GM06990 (cell line): Measurements from ENCODE around the gene FRMPD2.

Experiments used
- DNase-seq: peaks from one replicate; pipeline ENCODE4 v3.0.0-alpha.2; 2011; ENCODE audit not compliant: insufficient read length; ENCODE audit errors: extremely low read depth
- H3K27me3 ChIP-seq: replicated peaks from 2 replicates; pipeline ENCODE4 v1.6.0; 2011; ENCODE audit warnings: low read length; ENCODE audit not compliant: control insufficient read depth, insufficient read depth
- H3K36me3 ChIP-seq: 2 replicates; pipeline ENCODE4 v1.5.1; 2011; ENCODE audit warnings: low read length; ENCODE audit not compliant: control insufficient read depth, insufficient read depth
- H3K4me3 ChIP-seq: replicated peaks from 2 replicates; pipeline ENCODE4 v1.5.1; 2011; ENCODE audit warnings: low read depth, mild to moderate bottlenecking, control low read depth, low read length
- TF ChIP-seq, protein P1 (sequence below): IDR thresholded peaks from 2 replicates; pipeline ENCODE4 v1.5.1; 2011; ENCODE audit warnings: low read length, control low read depth, mild to moderate bottlenecking, inconsistent platforms; ENCODE audit not compliant: insufficient read depth, poor library complexity, severe bottlenecking

FRMPD2 gene

GRCh38 chr10:48249763-48250351 lies 24.6 kb downstream of the FRMPD2 start:
- Histone ChIP-seq H3K4me3 (no peak overlapping the region), H3K27me3 (no peaks in the 10 kb centered on the region), H3K36me3 (no peaks in the 10 kb centered on the region; the same call in 1 of the 2 replicates)
- no peak for DNase-seq
- TF ChIP-seq, protein P1, sequence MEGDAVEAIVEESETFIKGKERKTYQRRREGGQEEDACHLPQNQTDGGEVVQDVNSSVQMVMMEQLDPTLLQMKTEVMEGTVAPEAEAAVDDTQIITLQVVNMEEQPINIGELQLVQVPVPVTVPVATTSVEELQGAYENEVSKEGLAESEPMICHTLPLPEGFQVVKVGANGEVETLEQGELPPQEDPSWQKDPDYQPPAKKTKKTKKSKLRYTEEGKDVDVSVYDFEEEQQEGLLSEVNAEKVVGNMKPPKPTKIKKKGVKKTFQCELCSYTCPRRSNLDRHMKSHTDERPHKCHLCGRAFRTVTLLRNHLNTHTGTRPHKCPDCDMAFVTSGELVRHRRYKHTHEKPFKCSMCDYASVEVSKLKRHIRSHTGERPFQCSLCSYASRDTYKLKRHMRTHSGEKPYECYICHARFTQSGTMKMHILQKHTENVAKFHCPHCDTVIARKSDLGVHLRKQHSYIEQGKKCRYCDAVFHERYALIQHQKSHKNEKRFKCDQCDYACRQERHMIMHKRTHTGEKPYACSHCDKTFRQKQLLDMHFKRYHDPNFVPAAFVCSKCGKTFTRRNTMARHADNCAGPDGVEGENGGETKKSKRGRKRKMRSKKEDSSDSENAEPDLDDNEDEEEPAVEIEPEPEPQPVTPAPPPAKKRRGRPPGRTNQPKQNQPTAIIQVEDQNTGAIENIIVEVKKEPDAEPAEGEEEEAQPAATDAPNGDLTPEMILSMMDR: no peak

DNA sequence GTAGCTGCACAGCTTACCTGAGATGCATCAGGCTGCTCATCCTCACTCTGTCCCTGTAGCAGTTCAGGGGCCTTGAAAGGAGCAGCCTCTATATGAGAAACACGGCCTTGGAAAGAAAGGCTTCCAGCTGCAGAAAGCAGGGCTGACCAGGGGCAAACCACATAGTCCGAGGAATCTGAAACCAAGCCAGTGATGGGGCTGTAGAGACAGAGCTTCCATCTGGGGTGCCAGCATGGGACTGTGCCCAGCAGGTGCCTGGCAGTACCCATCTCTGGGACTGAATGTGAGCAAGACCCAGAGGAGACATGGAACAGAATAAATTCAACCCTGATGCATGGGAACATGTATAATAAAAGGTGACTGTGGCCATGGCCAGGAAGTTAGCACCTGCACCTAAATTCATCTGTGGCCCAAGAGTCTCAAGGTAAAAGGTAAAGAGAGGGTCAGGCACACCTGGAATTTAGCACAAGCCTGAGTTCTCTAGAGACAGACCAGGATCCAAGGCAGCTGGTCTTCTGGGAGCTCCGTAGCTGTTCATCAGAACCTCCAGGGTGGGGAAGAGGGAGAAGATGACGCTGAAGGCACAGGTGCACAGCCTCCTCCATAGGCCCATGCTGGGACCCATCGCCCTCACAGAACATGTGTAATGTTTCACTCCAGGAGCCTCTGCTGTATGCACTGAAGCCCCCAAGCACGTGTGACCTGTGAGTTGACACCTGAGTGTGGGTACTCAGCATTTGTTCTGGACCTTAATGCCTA lies 25.3 kb downstream of the FRMPD2 start:
- H3K4me3 ChIP-seq: no peak overlapping the region
- no peaks in the 10 kb centered on the region; the same call in 1 of the 2 replicates for H3K36me3 ChIP-seq
- no peak for DNase-seq
- no peaks in the 10 kb centered on the region for H3K27me3 ChIP-seq
- TF ChIP-seq, protein P1: no peak

DNA sequence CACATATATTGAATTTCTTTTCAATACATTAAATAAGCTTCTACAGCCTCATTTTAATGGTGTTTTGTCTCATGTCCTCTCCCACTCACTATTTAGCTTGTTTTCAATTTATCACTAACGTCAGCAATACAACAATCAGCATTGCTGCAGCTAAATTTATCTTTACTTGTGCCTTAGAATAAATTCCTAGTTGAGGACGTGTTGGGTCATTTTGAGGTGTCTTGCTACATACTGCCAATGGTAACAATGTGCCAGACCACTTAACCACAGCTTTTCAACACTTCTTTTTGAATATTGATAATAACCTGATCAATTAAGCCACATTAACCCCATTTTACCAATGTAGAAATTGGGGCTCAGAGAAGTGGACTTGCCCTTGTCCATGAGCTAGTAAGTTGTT lies 26.0 kb downstream of the FRMPD2 start:
- TF ChIP-seq, protein P1: no peak
- Histone ChIP-seq H3K27me3 (no peaks in the 10 kb centered on the region), H3K4me3 (no peak overlapping the region), H3K36me3 (no peaks in the 10 kb centered on the region; the same call in 1 of the 2 replicates)
- no peak for DNase-seq

GRCh38 chr10:48247680-48248079 lies 26.8 kb downstream of the FRMPD2 start:
- TF ChIP-seq, protein P1: no peak
- DNase-seq: no peak

DNA sequence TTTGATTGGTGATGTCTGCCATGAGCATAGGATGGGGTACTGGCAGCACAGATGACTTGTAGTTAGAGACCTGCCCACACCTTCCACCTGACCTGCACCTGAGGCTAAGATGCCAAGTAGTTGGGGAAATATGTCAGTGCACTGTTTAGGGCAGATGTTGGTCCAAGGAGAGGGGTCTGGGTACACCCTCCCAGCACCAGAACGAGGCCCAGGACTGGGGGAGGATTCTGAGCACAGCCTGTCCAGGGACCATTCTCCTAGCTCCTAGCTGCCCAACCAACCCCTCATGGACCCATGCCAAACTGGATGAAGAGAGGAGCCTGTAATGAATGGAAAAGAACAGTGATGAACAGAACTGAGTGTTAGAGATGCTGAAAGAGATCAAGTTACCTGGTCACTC lies 28.0 kb downstream of the FRMPD2 start:
- TF ChIP-seq, protein P1: no peak
- DNase-seq: no peak
- Histone ChIP-seq H3K36me3 (no peaks in the 10 kb centered on the region; the same call in 1 of the 2 replicates), H3K4me3 (no peak overlapping the region), H3K27me3 (no peaks in the 10 kb centered on the region)

More at GRCh38 chr10:48247680-48248079, 26.8 kb downstream of the FRMPD2 start:
- H3K36me3 ChIP-seq: no peaks in the 10 kb centered on the region; the same call in 1 of the 2 replicates
- no peak overlapping the region for H3K4me3 ChIP-seq
- H3K27me3 ChIP-seq: no peaks in the 10 kb centered on the region
